HL-60/S4 (cell line): ENCODE measurements around the gene N4BP2L1.
"Not testable (repeated sequence)": the region's sequence is repeated elsewhere in the genome, so short reads cannot be mapped to it uniquely, and the experiment has no call there.

Experiments used
- in situ Hi-C: fragments of 300-500 bp; cut with MboI; formaldehyde crosslinking; loops from 2 replicates; pipeline ENCODE4 v1.14.3; 2022; ENCODE audit warnings: low sequenced_read_pairs

N4BP2L1 gene

GRCh38 chr13:32391101-32391619, 36.8 kb downstream of the N4BP2L1 start:
- in situ Hi-C loops: no loop called here

GRCh38 chr13:32390484-32390883, 37.4 kb downstream of the N4BP2L1 start:
- in situ Hi-C loops: no loop called here

GRCh38 chr13:32390048-32390447, 37.9 kb downstream of the N4BP2L1 start:
- in situ Hi-C loops: no loop called here

GRCh38 chr13:32385410-32385809, 42.5 kb downstream of the N4BP2L1 start:
- in situ Hi-C loops: no loop called here

GRCh38 chr13:32384702-32385101, 43.2 kb downstream of the N4BP2L1 start:
- in situ Hi-C loops: no loop called here

- in situ Hi-C loops: no loop called here
These were observed 43.9 kb downstream of the N4BP2L1 start for GRCh38 chr13:32383836-32384618.

GRCh38 chr13:32381539-32381938, 46.4 kb downstream of the N4BP2L1 start:
- in situ Hi-C loops: no loop called here

GRCh38 chr13:32378012-32378411, 49.9 kb downstream of the N4BP2L1 start:
- in situ Hi-C loops: no loop called here

- in situ Hi-C loops: no loop called here
These were observed 51.1 kb downstream of the N4BP2L1 start for GRCh38 chr13:32376642-32377415.

GRCh38 chr13:32370805-32371204, 57.1 kb downstream of the N4BP2L1 start:
- in situ Hi-C loops: no loop called here

GRCh38 chr13:32362574-32362973, 65.4 kb downstream of the N4BP2L1 start:
- in situ Hi-C loops: no loop called here

- in situ Hi-C loops: not testable (repeated sequence)
These were observed 72.0 kb downstream of the N4BP2L1 start for GRCh38 chr13:32355935-32356334.

- in situ Hi-C loops: no loop called here
These were observed 73.9 kb downstream of the N4BP2L1 start for GRCh38 chr13:32354040-32354439.

GRCh38 chr13:32350839-32351441, 77.0 kb downstream of the N4BP2L1 start:
- in situ Hi-C loops: not testable (repeated sequence)
